ENCODE data around the gene TCOF1.

TCOF1 gene

GRCh38 chr5:150368526-150368925, 11.0 kb downstream of the TCOF1 start:
- no peak overlapping the region for H3K27ac ChIP-seq (ENCODE audit: low read depth, low read length, poor library complexity, severe bottlenecking)
- peaks cover 94% of the 10 kb centered on the region for H3K36me3 ChIP-seq (ENCODE audit: insufficient read depth, low read length)
- no peaks in the 10 kb centered on the region for H3K9me3 ChIP-seq (ENCODE audit: low read length)
- TF ChIP-seq EZH2 (IDR thresholded peaks at IDR 0.05; ENCODE audit: borderline replicate concordance, low read length): no peak
- no peak for TF ChIP-seq CTCF (IDR thresholded peaks at IDR 0.05; ENCODE audit: low read length)
- no peak overlapping the region for H2AFZ ChIP-seq (ENCODE audit: low read length)
- H3K27me3 ChIP-seq (ENCODE audit: insufficient read depth, low read length): no peaks in the 10 kb centered on the region
- H3F3A ChIP-seq (ENCODE audit: insufficient read depth, low read length): no peaks in the 10 kb centered on the region
- H3K4me2 ChIP-seq (ENCODE audit: low read length): no peak overlapping the region
- no peaks in the 10 kb centered on the region for H3K4me1 ChIP-seq (ENCODE audit: insufficient read depth, low read length, severe bottlenecking)
- no peak overlapping the region for H3K4me3 ChIP-seq (ENCODE audit: low read depth, low read length, poor library complexity, severe bottlenecking)
- no peaks in the 10 kb centered on the region for H3K9me2 ChIP-seq (ENCODE audit: low read depth, low read length)
- no peak overlapping the region for H3K9ac ChIP-seq (ENCODE audit: low read length)
- H3K79me2 ChIP-seq (ENCODE audit: insufficient read depth, low read length): no peaks in the 10 kb centered on the region
- H4K20me1 ChIP-seq (ENCODE audit: insufficient read depth, low read length): no peaks in the 10 kb centered on the region

GRCh38 chr5:150372639-150373038, 15.1 kb downstream of the TCOF1 start:
- H3K4me2 ChIP-seq (ENCODE audit: low read length): no peak overlapping the region
- H3K9ac ChIP-seq (ENCODE audit: low read length): no peak overlapping the region
- TF ChIP-seq CTCF (IDR thresholded peaks at IDR 0.05; ENCODE audit: low read length): no peak
- H3K4me1 ChIP-seq (ENCODE audit: insufficient read depth, low read length, severe bottlenecking): no peaks in the 10 kb centered on the region
- H3K36me3 ChIP-seq (ENCODE audit: insufficient read depth, low read length): peaks cover 99% of the 10 kb centered on the region
- no peaks in the 10 kb centered on the region for H4K20me1 ChIP-seq (ENCODE audit: insufficient read depth, low read length)
- H3F3A ChIP-seq (ENCODE audit: insufficient read depth, low read length): no peaks in the 10 kb centered on the region
- no peaks in the 10 kb centered on the region for H3K9me2 ChIP-seq (ENCODE audit: low read depth, low read length)
- no peaks in the 10 kb centered on the region for H3K79me2 ChIP-seq (ENCODE audit: insufficient read depth, low read length)
- no peak overlapping the region for H3K4me3 ChIP-seq (ENCODE audit: low read depth, low read length, poor library complexity, severe bottlenecking)
- no peaks in the 10 kb centered on the region for H3K9me3 ChIP-seq (ENCODE audit: low read length)
- no peaks in the 10 kb centered on the region for H3K27me3 ChIP-seq (ENCODE audit: insufficient read depth, low read length)
- H2AFZ ChIP-seq (ENCODE audit: low read length): no peak overlapping the region
- no peak overlapping the region for H3K27ac ChIP-seq (ENCODE audit: low read depth, low read length, poor library complexity, severe bottlenecking)

- Histone ChIP-seq H3F3A (ENCODE audit: insufficient read depth, low read length) (no peaks in the 10 kb centered on the region), H3K9me3 (ENCODE audit: low read length) (no peaks in the 10 kb centered on the region), H3K36me3 (ENCODE audit: insufficient read depth, low read length) (peaks cover 99% of the 10 kb centered on the region), H3K9ac (ENCODE audit: low read length) (no peak overlapping the region), H3K27me3 (ENCODE audit: insufficient read depth, low read length) (no peaks in the 10 kb centered on the region), H3K4me2 (ENCODE audit: low read length) (no peak overlapping the region), H4K20me1 (ENCODE audit: insufficient read depth, low read length) (no peaks in the 10 kb centered on the region), H3K9me2 (ENCODE audit: low read depth, low read length) (no peaks in the 10 kb centered on the region), H3K79me2 (ENCODE audit: insufficient read depth, low read length) (no peaks in the 10 kb centered on the region), H3K4me3 (ENCODE audit: low read depth, low read length, poor library complexity, severe bottlenecking) (no peak overlapping the region), H3K27ac (ENCODE audit: low read depth, low read length, poor library complexity, severe bottlenecking) (no peak overlapping the region), H2AFZ (ENCODE audit: low read length) (no peak overlapping the region), H3K4me1 (ENCODE audit: insufficient read depth, low read length, severe bottlenecking) (no peaks in the 10 kb centered on the region)
- TF ChIP-seq EZH2 (IDR thresholded peaks at IDR 0.05; ENCODE audit: borderline replicate concordance, low read length) (no peak), CTCF (IDR thresholded peaks at IDR 0.05; ENCODE audit: low read length) (no peak)
These were observed 17.2 kb downstream of the TCOF1 start for GRCh38 chr5:150374651-150375050.

Measured in OCI-LY1 (cell line).